A673 (cell line): ENCODE results near the gene COX6B1. TPM values are rescaled to one million over a fixed set of nuclear protein-coding genes. Genes with fewer than 3 reads are reported as not detected.
"Not testable (repeated sequence)": the region's sequence is repeated elsewhere in the genome, so short reads cannot be mapped to it uniquely, and the experiment has no call there.

Experiments
- Bru-seq: library from RNA; stranded (reverse); fragments of 400-500 nt; gene quantifications from one replicate; lab custom pipeline; 2021; lab: Mats Ljungman, UMichigan
- BruChase-seq, 2 experiments: library from RNA; stranded (reverse); fragments of 400-500 nt; gene quantifications; one replicate each; lab custom pipeline; 2021; lab: Mats Ljungman, UMichigan
- BruUV-seq: library from RNA; stranded (reverse); fragments of 400-500 nt; replicated peaks from 2 replicates; lab custom pipeline; 2021; lab: Mats Ljungman, UMichigan
- CTCF ChIA-PET: fragments of 300-600 bp; sonication (Branson Sonifier 250); formaldehyde crosslinking; loops from one replicate; lab custom pipeline; 2022; ENCODE audit warnings: antibody characterized with exemption; lab: Charles Lee
- POLR2A ChIA-PET: fragments of 300-600 bp; sonication (Branson Sonifier 250); formaldehyde crosslinking; loops from one replicate; lab custom pipeline; 2022; ENCODE audit warnings: antibody characterized with exemption; ENCODE audit not compliant: low non-redundant PET; lab: Charles Lee
- DNase-seq: peaks from one replicate; pipeline ENCODE4 v3.0.0-alpha.2; 2015; ENCODE audit warnings: low spot score
- H3K27ac ChIP-seq: fragments of 200-600 bp; sonication (generic); 2 replicates; pipeline ENCODE4 v1.5.1; 2016; ENCODE audit warnings: mixed run types, low read depth, mild to moderate bottlenecking, mixed read lengths, antibody characterized with exemption, low read length; ENCODE audit not compliant: poor library complexity, severe bottlenecking
- H3K27me3 ChIP-seq: fragments of 200-600 bp; sonication (generic); replicated peaks from 2 replicates; pipeline ENCODE4 v1.6.1; 2017; ENCODE audit warnings: mixed run types, low read depth, mild to moderate bottlenecking, mixed read lengths, antibody characterized with exemption, low read length; ENCODE audit not compliant: insufficient read depth, poor library complexity
- H3K36me3 ChIP-seq: fragments of 200-600 bp; sonication (generic); 2 replicates; pipeline ENCODE4 v1.6.1; 2016; ENCODE audit warnings: mixed run types, mild to moderate bottlenecking, mixed read lengths, antibody characterized with exemption, low read length; ENCODE audit not compliant: insufficient read depth, poor library complexity, severe bottlenecking
- H3K4me1 ChIP-seq: fragments of 200-600 bp; sonication (generic); 2 replicates; pipeline ENCODE4 v1.6.1; 2017; ENCODE audit warnings: mixed run types, mild to moderate bottlenecking, mixed read lengths, antibody characterized with exemption, low read length; ENCODE audit not compliant: insufficient read depth, poor library complexity, severe bottlenecking
- H3K4me3 ChIP-seq: fragments of 200-600 bp; sonication (generic); 2 replicates; pipeline ENCODE4 v1.5.1; 2016; ENCODE audit warnings: low read depth, mixed run types, mild to moderate bottlenecking, mixed read lengths, low read length; ENCODE audit not compliant: poor library complexity, severe bottlenecking
- H3K9me3 ChIP-seq: fragments of 200-600 bp; sonication (generic); 2 replicates; pipeline ENCODE4 v1.6.1; 2016; ENCODE audit warnings: mixed run types, low read depth, mild to moderate bottlenecking, mixed read lengths, antibody characterized with exemption, low read length; ENCODE audit not compliant: poor library complexity, severe bottlenecking
- EZH2 ChIP-seq: fragments of 200-600 bp; sonication (generic); IDR thresholded peaks from 2 replicates; pipeline ENCODE4 v1.6.1; 2017; ENCODE audit warnings: borderline replicate concordance, low read depth, mild to moderate bottlenecking, mixed read lengths, antibody characterized with exemption, low read length; ENCODE audit not compliant: poor library complexity, severe bottlenecking
- intact Hi-C: fragments of 100-400 bp; cut with micrococcal nuclease; formaldehyde crosslinking; loops from one replicate; pipeline ENCODE4 v1.10.0; 2022; ENCODE audit not compliant: unreplicated experiment
- long read RNA-seq: library from polyadenylated mRNA; stranded (forward); transcript quantifications from one replicate; pipeline ENCODE4 v2.0.0, GENCODE V29; 2022
- total RNA-seq: library from RNA; stranded (reverse); gene quantifications from 2 replicates; pipeline ENCODE4 v1.2.3, GENCODE V29; 2021
- TF ChIP-seq, protein P1 (sequence below): fragments of 300-800, 200-600 bp; sonication (generic); conservative IDR thresholded peaks from 2 replicates; pipeline ENCODE4 v1.5.1; 2017; ENCODE audit warnings: low read depth, mild to moderate bottlenecking, antibody characterized with exemption, low read length, moderate library complexity, mixed read lengths

Gene COX6B1
- total RNA-seq (456 and 467 TPM in 2 replicates), Bru-seq, nascent RNA (percentile 87 among the genes with signal in this experiment), BruChase-seq, experiment 1, labeled RNA remaining after a 2-hour chase (percentile 81 among the genes with signal in this experiment), BruChase-seq, experiment 2, labeled RNA remaining after a 6-hour chase (percentile 87 among the genes with signal in this experiment)
- long read RNA-seq, transcript COX6B1-201 (4 exons, 667 nt): major isoform, 229 of 236 reads
- long read RNA-seq, partial matches to known transcripts: 2 of 236 reads
- long read RNA-seq, other reads (novel, unspliced or antisense): 5 of 236 reads

DNA sequence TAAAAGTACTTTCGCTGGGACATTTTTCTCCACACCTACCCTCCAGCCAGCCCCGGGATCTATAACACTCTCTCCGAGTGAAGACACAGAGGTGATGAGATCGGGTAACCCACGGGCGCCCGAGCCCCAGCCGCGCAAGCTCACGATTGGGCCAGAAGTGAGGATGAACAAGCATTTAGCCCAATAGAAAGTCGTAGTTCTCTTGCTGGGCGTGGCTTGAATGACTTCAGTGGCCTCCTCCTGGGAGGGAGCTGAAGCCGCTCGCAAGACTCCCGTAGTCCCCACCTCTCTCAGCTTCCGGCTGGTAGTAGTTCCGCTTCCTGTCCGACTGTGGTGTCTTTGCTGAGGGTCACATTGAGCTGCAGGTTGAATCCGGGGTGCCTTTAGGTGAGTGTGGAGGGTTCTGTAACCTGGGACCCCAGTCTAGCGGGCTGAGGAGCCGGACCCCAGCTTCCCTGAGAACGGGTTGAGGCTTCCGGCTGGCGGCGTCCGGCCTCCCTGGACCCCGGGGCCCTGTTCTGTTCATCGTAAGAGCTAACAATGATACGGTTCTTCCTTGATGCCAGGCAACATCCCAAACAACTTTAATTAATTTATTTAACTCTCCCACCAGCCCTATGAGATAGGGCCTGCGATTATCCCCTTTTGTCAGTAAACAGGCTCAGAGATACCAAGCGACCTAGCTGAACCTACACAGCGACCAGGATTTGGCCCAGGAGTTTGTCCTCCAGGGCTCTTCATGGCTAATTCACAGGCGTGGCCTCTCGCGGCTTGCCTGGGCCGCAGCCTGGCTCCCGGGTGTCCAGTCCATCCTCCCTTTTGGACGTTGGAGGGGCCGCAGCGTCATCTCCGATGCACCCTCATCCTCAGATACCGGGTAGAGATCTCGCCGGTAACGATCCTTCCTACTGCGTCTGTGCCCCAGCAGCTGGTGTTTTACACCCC, at the start of gene COX6B1:
COX6B1 (plus strand) TSS at position 307 of the 945 bp plus-strand sequence. CDS start 2,921 bp downstream, outside the sequence.
- POLR2A ChIA-PET: interaction anchor here (0.7 kb wide), 1 partner anchor 89 kb away, joined by 4 read pairs; no protein-coding TSS in a partner anchor
- DNase-seq: peak; percentile 99
- Histone ChIP-seq H3K9me3 (no peaks in the 10 kb centered on the region), H3K4me3 (peak within 1 kb of the TSS; percentile 79), H3K27me3 (no peaks in the 10 kb centered on the region), H3K36me3 (peaks cover 16% of the 10 kb centered on the region), H3K27ac (peak within 1 kb of the TSS; percentile 82), H3K4me1 (peaks cover 4% of the 10 kb centered on the region)
- intact Hi-C loops: loop anchor here (10.0 kb wide), 1 partner anchor 293 kb away; the partner anchor contains the start of gene FFAR3
- no peak for TF ChIP-seq EZH2
- TF ChIP-seq, protein P1, sequence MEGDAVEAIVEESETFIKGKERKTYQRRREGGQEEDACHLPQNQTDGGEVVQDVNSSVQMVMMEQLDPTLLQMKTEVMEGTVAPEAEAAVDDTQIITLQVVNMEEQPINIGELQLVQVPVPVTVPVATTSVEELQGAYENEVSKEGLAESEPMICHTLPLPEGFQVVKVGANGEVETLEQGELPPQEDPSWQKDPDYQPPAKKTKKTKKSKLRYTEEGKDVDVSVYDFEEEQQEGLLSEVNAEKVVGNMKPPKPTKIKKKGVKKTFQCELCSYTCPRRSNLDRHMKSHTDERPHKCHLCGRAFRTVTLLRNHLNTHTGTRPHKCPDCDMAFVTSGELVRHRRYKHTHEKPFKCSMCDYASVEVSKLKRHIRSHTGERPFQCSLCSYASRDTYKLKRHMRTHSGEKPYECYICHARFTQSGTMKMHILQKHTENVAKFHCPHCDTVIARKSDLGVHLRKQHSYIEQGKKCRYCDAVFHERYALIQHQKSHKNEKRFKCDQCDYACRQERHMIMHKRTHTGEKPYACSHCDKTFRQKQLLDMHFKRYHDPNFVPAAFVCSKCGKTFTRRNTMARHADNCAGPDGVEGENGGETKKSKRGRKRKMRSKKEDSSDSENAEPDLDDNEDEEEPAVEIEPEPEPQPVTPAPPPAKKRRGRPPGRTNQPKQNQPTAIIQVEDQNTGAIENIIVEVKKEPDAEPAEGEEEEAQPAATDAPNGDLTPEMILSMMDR: no peak
- TSS peak; percentile 82 for BruUV-seq
- CTCF ChIA-PET: interaction anchor here (0.6 kb wide), 1 partner anchor 172 kb away, joined by 4 read pairs; no protein-coding TSS in a partner anchor

- POLR2A ChIA-PET: no interaction called here
- no peaks in the 10 kb centered on the region for H3K27me3 ChIP-seq
- CTCF ChIA-PET: no interaction called here
- intact Hi-C loops: no loop called here
- H3K9me3 ChIP-seq: no peaks in the 10 kb centered on the region
- no peak for DNase-seq
- BruUV-seq: no TSS peak
- no peak overlapping the region for H3K27ac ChIP-seq
- H3K4me1 ChIP-seq: no peaks in the 10 kb centered on the region
- no peaks in the 10 kb centered on the region for H3K36me3 ChIP-seq
- H3K4me3 ChIP-seq: no peak overlapping the region
- TF ChIP-seq, protein P1: no peak
- no peak for TF ChIP-seq EZH2
These were observed 46.2 kb upstream of the COX6B1 start for GRCh38 chr19:35601971-35602370.

- BruUV-seq, H3K27ac ChIP-seq, H3K36me3 ChIP-seq, H3K4me1 ChIP-seq, POLR2A ChIA-PET, DNase-seq, CTCF ChIA-PET, intact Hi-C loops, H3K9me3 ChIP-seq, H3K4me3 ChIP-seq, H3K27me3 ChIP-seq: not testable (repeated sequence)
These were observed 43.7 kb upstream of the COX6B1 start for GRCh38 chr19:35604436-35604835.

GRCh38 chr19:35607170-35607569, 41.0 kb upstream of the COX6B1 start:
- H3K27ac ChIP-seq, POLR2A ChIA-PET, BruUV-seq: not testable (repeated sequence)

More at GRCh38 chr19:35607170-35607569, 41.0 kb upstream of the COX6B1 start:
- H3K4me1 ChIP-seq, CTCF ChIA-PET, H3K36me3 ChIP-seq, intact Hi-C loops, DNase-seq, H3K27me3 ChIP-seq, H3K4me3 ChIP-seq, H3K9me3 ChIP-seq: not testable (repeated sequence)
